GM12865 (cell line): ENCODE results near the gene SRP14.

Experiments used
- DNase-seq: peaks from one replicate; pipeline ENCODE4 v3.0.0; 2010; ENCODE audit warnings: low read depth
- H3K4me3 ChIP-seq: 2 replicates; pipeline ENCODE4 v1.5.1; 2011; ENCODE audit warnings: mild to moderate bottlenecking, low read depth, low read length, control low read depth
- TF ChIP-seq, protein P1 (sequence below): IDR thresholded peaks from 2 replicates; pipeline ENCODE4 v1.5.1; 2011; ENCODE audit warnings: low read length, control low read depth, low read depth, inconsistent platforms; ENCODE audit not compliant: insufficient read depth; ENCODE audit errors: missing control alignments

The SRP14 gene

GRCh38 chr15:40038638-40039543 lies at the start of gene SRP14:
Gene SRP14 (minus strand): TSS chr15:40039181. CDS start chr15:40039116, 65 bp downstream.
- TF ChIP-seq, protein P1, sequence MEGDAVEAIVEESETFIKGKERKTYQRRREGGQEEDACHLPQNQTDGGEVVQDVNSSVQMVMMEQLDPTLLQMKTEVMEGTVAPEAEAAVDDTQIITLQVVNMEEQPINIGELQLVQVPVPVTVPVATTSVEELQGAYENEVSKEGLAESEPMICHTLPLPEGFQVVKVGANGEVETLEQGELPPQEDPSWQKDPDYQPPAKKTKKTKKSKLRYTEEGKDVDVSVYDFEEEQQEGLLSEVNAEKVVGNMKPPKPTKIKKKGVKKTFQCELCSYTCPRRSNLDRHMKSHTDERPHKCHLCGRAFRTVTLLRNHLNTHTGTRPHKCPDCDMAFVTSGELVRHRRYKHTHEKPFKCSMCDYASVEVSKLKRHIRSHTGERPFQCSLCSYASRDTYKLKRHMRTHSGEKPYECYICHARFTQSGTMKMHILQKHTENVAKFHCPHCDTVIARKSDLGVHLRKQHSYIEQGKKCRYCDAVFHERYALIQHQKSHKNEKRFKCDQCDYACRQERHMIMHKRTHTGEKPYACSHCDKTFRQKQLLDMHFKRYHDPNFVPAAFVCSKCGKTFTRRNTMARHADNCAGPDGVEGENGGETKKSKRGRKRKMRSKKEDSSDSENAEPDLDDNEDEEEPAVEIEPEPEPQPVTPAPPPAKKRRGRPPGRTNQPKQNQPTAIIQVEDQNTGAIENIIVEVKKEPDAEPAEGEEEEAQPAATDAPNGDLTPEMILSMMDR, result no peak
- peak within 1 kb of the TSS; percentile 74 for H3K4me3 ChIP-seq
- peak; percentile 96 for DNase-seq

DNA sequence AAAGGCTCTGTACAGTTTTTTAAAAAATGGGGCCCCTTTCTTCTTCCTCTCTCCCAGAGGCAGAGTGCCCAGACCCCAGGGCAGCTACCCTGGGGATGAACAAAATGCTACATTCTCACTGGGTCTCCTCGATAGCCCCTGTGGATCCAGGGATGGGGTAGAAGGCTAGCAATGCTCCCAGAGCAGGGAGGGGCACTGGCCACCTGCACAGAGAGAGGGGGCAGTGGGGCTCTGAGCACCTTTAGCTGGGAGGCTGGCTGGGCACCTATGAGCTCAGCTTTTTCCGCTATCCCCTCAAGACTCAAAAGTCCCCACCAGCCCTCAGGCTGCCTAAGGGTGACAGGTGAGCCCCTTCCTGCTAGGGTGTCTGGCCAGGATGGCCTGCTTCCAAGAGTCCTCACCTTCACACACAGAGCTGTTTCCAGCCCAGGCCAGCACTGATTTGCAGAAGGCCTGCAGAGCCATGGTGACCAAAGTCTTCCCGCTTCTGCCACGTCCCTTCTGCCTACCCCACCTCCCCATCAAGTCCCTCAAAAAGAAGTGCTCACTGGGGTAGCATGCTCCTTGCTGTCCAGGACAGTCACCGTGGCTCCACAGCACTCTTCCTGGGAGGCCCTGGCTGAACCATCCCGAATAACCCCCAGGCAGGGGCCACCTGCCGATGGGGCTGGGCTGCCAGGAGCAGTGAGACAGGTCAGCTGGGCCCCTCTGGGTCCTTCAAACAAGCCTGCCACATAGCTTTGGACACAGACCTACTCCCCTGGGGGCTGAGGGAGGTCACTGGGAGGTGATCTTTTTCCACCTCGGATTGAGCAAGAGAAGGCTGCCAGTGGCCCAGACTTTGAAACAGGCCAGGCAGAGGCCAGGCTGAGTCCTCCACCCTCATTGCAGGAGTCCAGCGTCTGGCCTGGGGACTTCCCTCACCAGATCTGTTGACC lies 49.3 kb upstream of the SRP14 start:
- TF ChIP-seq, protein P1, result no peak
- no peak overlapping the region for H3K4me3 ChIP-seq
- DNase-seq, result no peak

DNA sequence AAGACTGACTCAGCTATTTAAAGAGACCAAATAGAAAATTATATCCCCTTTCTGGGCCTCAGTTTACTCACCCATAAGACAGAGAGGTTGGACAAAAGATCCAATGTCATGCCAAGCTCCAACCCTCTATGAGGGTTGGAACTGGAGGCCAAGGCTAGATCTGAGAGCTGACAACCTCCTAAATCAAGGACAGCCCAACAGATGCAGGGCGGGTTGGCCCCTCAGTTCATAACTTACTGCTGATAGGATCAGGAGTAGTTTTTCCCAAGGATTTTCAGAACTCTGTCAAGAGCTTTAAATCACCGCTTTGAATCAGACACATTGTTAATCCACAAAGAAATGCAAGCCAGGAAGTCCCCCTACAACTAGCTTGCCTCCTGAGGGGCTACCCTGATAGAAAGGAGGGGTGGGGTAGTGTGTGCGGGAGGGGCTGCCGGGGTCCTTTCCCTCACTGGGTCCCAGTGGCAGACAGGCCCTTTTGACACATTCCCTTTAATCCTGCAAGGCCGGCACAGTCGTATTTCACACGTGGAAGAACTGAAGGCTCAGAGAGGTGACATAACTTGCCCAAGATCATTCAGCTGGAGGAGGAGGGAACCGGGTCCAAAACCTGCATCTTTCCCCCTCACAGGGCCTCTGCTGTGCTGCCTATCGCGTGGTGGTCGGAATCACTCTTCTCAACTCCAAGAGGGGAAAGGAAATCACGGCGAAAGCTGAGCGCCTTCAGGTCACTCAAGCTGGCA lies 48.3 kb upstream of the SRP14 start:
- TF ChIP-seq, protein P1, result no peak
- DNase-seq, result no peak
- H3K4me3 ChIP-seq, result no peak overlapping the region

DNA sequence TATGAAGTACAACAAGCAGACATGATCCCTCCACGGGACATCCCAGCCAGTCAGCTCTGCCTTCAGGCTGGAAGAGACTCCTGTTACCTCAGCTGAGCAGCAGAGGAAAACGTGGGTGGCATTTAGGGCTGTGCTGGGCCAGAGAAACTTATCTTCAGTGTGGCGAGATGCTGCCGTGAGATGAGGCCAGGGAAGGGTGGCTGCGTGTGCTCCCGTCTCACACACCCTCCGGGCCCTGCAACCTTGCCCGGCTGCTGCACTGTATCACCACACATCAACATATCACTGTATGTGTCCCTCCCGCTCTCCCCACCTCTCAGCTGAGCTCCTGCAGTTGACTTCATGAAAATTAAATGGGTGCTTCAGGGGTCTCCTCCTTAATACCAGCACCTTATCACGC lies 46.3 kb upstream of the SRP14 start:
- H3K4me3 ChIP-seq, result no peak overlapping the region
- TF ChIP-seq, protein P1, result no peak
- no peak for DNase-seq

DNA sequence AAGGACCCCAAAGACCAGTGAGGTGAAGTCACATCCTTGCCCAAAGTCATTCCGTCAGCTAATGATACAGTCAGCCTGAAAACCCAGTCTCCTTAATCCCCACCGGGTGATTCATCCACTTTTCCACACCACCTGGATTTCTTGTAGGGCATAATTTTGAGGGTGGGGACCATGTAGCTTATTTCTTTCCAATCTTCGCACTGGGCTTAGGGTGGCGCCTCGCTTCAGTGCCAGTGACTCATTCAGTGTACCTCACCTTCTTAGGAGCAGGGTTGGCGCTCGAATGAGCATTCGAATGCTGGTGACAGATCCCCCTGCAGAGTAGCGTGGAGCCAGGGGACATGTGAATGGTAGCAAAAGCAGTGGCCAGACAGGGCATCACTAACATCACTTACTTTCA lies 45.7 kb upstream of the SRP14 start:
- H3K4me3 ChIP-seq, result no peak overlapping the region
- TF ChIP-seq, protein P1, result no peak
- no peak for DNase-seq

GRCh38 chr15:40082195-40082883 lies 43.4 kb upstream of the SRP14 start:
- TF ChIP-seq, protein P1, result no peak
- no peak overlapping the region for H3K4me3 ChIP-seq
- DNase-seq, result no peak
